Heart left ventricle (tissue), 13 donors: ENCODE data around the gene CCR1.

Experiments used
- CTCF ChIP-seq, 12 donors: fragments of 200-600 bp; sonication (generic) in 4 of 12; IDR thresholded peaks; one replicate each; pipeline versions ENCODE4 v1.5.0 to v1.8.0; 2018 to 2022; ENCODE audit warnings: antibody characterized with exemption in 12 of 12, mild to moderate bottlenecking in 5 of 12
- POLR2A ChIP-seq, 2 donors: fragments of 450-650 bp; IDR thresholded peaks; one replicate each; pipeline ENCODE4 v1.6.1; 2017; ENCODE audit warnings: antibody characterized with exemption in 2 of 2, mild to moderate bottlenecking in 2 of 2, moderate library complexity in 2 of 2
- donor health status: ischemic (EF 13 %, LVEDD 7.1; RV severe dilation, severe dysfunction).
- donor health status: DM: no; HTN: yes; CAD: no.
- donor health status: DM: no; HTN: no; CAD: no.
- donor health status: ischemic (EF 25% LVEDD 6.9; RV normal size, moderate dysfunction).
- donor health status: ischemic (EF 25% LVEDD 5.7; RV mildly dilated, moderate dysfunction).
- donor health status: ischemic (EF 35%, LVEDD 5.7; RV mildly dilated, moderate dysfunction).
- donor health status: nonischemic (EF 11% LVEDD 7.7; RV severe dilation, severe dysfunction).
- donor health status: DM: yes; HTN: yes; CAD: no.
- donor health status: PGD.
- donor health status: ischemic (EF 29% LVEDD 5.4; RV normal size, mild dysfunction).
- donor health status: nonischemic (EF 23%, LVEDD 6.1; RV moderate dilation, normal function).

- TF ChIP-seq CTCF (IDR thresholded peaks at IDR 0.05): no peak
- TF ChIP-seq POLR2A (IDR thresholded peaks at IDR 0.05): no peak
These were observed 20.8 kb downstream of the CCR1 start for GRCh38 chr3:46187341-46187700.
